Parathyroid adenoma (tissue), 2 donors: Measurements from ENCODE around the gene C18orf63.

Experiments
- H2AFZ ChIP-seq: fragments of 300-600 bp; sonication (generic); one replicate; pipeline ENCODE4 v1.7.0; 2017; ENCODE audit warnings: antibody characterized with exemption, mild to moderate bottlenecking
- H3K27ac ChIP-seq: fragments of 300-600 bp; sonication (generic); one replicate; pipeline ENCODE4 v1.7.0; 2017
- H3K27me3 ChIP-seq: fragments of 300-600 bp; sonication (generic); one replicate; pipeline ENCODE4 v1.7.0; 2017; ENCODE audit warnings: low read length; ENCODE audit not compliant: control insufficient read depth, insufficient read depth
- H3K36me3 ChIP-seq: fragments of 300-600 bp; sonication (generic); one replicate; pipeline ENCODE4 v1.7.0; 2017; ENCODE audit warnings: low read length; ENCODE audit not compliant: control insufficient read depth, insufficient read depth
- H3K4me1 ChIP-seq: fragments of 300-600 bp; sonication (generic); one replicate; pipeline ENCODE4 v1.7.0; 2017; ENCODE audit warnings: control low read depth
- H3K4me2 ChIP-seq: fragments of 300-600 bp; sonication (generic); one replicate; pipeline ENCODE4 v1.7.0; 2017; ENCODE audit warnings: low read length
- H3K4me3 ChIP-seq: fragments of 300-600 bp; sonication (generic); one replicate; pipeline ENCODE4 v1.7.0; 2017; ENCODE audit warnings: low read depth, low read length
- H3K79me2 ChIP-seq: fragments of 300-600 bp; sonication (generic); one replicate; pipeline ENCODE4 v1.7.0; 2017; ENCODE audit warnings: control low read depth
- H3K9ac ChIP-seq: fragments of 300-600 bp; sonication (generic); one replicate; pipeline ENCODE4 v1.7.0; 2017; ENCODE audit warnings: mild to moderate bottlenecking
- H3K9me3 ChIP-seq: fragments of 300-600 bp; sonication (generic); one replicate; pipeline ENCODE4 v1.7.0; 2017; ENCODE audit warnings: low read length; ENCODE audit not compliant: control insufficient read depth
- TF ChIP-seq, protein P1 (sequence below): fragments of 300-600 bp; sonication (generic); IDR thresholded peaks from one replicate; pipeline ENCODE4 v1.7.0; 2017; ENCODE audit warnings: antibody characterized with exemption, mild to moderate bottlenecking
- donor health status: primary hyperparathyroidism.

C18orf63 gene

DNA sequence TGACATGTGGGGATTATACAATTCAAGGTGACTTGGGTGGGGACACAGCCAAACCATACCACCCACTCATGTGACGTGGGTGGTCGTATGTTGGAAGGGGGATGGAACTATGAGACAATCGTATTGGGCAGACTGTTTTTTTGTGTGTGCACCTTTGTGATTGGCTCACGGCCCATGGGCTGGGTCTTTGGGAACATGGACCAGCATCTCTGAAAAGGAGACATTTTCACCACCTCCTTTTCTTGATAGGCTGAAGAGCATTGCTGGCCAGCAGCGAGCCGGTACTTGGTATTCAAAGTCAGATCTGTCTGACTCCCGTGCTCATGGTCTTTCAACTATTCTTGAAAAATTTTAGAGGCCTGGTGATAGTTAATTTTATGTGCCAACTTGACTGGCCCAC is 79.4 kb downstream of the C18orf63 start:
- no peaks in the 10 kb centered on the region for H3K79me2 ChIP-seq
- H2AFZ ChIP-seq: no peak overlapping the region
- H3K27ac ChIP-seq: no peak overlapping the region
- TF ChIP-seq, protein P1, sequence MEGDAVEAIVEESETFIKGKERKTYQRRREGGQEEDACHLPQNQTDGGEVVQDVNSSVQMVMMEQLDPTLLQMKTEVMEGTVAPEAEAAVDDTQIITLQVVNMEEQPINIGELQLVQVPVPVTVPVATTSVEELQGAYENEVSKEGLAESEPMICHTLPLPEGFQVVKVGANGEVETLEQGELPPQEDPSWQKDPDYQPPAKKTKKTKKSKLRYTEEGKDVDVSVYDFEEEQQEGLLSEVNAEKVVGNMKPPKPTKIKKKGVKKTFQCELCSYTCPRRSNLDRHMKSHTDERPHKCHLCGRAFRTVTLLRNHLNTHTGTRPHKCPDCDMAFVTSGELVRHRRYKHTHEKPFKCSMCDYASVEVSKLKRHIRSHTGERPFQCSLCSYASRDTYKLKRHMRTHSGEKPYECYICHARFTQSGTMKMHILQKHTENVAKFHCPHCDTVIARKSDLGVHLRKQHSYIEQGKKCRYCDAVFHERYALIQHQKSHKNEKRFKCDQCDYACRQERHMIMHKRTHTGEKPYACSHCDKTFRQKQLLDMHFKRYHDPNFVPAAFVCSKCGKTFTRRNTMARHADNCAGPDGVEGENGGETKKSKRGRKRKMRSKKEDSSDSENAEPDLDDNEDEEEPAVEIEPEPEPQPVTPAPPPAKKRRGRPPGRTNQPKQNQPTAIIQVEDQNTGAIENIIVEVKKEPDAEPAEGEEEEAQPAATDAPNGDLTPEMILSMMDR: no peak
- H3K4me1 ChIP-seq: no peaks in the 10 kb centered on the region
- H3K4me2 ChIP-seq: no peak overlapping the region
- no peaks in the 10 kb centered on the region for H3K36me3 ChIP-seq
- no peaks in the 10 kb centered on the region for H3K27me3 ChIP-seq
- no peak overlapping the region for H3K9ac ChIP-seq
- no peaks in the 10 kb centered on the region for H3K9me3 ChIP-seq
- no peak overlapping the region for H3K4me3 ChIP-seq

DNA sequence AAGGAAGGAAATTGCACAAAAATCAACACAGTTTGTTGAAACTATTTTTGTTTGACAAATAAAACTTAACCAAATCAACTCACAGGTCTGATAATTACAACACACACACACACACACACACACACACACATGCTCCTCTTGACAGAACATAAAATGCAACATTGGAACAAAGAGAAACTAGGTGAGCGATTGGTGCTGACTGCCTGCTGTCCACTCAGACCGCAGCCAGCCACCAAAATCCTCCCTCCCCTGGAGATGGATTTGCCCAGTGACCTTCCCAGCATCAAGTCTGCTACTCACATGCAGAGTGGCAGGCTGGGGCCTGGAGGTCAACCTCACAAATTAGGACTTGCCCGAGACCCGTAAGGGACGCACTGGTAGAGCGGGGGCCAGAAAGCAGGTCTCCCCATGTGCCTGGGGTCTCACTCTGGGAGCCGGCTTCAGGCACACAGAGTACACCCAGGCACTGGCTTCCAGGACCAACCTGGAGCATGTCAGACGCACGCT is 80.1 kb downstream of the C18orf63 start:
- Histone ChIP-seq H3K9ac (no peak overlapping the region), H3K27me3 (no peaks in the 10 kb centered on the region)

DNA sequence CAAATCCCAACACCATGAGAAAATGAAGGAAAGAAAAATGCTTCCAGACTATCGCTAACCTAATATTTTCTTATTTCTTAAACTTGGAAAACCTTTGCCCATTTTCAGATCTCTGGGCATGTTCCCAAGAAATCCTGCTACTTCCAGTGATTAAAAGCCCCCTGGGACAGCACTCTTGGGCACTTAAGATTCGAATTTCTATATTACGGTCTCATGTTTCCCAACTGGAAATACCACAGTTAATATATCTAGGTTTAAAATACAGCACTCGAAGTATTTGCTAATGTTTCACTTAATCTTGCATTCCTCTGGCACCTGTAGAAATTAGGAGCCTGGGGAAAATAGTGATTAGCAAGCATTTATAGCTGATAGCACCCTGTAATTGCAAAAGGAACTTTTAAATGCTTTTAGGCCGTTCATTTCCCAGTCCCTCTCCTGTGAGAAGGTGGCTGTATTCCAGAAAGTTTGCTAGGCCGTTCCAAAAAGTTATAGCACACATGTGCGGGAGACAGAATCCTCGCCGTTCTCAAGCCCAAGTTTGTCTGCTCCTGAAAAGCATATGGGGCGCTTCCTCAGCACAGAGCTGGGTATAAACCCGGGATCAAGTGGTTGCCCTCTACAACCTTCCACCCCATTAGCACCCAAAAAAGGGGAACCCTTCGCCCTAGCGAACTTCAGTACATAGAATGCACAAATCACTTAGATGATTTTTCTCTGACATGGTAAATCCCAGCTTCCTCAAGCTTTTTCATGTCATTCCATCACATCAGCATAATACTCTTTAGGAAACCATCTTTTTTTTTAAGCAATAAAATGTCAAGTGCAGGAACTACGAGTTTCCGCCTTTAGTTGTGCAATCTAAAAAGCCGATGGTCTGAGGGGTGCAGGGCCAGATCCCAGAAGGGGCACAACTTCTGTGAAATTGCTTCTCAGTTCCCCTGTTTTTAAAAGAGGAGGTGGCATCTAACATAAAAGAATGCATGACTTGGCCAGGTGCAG is 80.8 kb downstream of the C18orf63 start:
- TF ChIP-seq, protein P1: no peak
- Histone ChIP-seq H3K4me1 (no peaks in the 10 kb centered on the region), H2AFZ (no peak overlapping the region), H3K27me3 (no peaks in the 10 kb centered on the region), H3K4me2 (no peak overlapping the region), H3K4me3 (no peak overlapping the region), H3K79me2 (no peaks in the 10 kb centered on the region), H3K36me3 (no peaks in the 10 kb centered on the region), H3K9me3 (no peaks in the 10 kb centered on the region), H3K9ac (no peak overlapping the region), H3K27ac (no peak overlapping the region)

More for the DNA sequence above, 80.1 kb downstream of the C18orf63 start:
- Histone ChIP-seq H3K9me3 (no peaks in the 10 kb centered on the region), H3K27ac (no peak overlapping the region), H3K36me3 (no peaks in the 10 kb centered on the region), H2AFZ (no peak overlapping the region), H3K79me2 (no peaks in the 10 kb centered on the region), H3K4me2 (no peak overlapping the region), H3K4me3 (no peak overlapping the region), H3K4me1 (no peaks in the 10 kb centered on the region)
- TF ChIP-seq, protein P1: no peak

DNA sequence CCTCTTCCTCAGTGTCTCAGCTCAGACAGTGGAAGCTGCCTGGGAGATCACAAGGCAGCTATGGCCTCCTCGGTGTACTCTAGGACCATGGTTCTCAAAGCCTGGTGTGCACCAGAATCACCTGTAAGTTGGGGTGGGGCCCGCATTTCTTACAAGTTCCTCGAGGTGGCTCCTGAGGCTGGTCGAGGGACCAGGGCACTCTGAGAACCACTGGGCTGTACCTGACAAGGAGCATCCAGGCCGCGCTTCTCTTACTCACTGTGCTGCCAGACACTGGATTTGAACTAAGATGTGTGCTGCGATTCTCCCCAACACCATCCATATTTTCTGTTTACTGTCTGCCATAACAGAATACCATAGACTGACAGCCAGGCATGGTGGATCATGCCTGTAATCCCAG is 81.9 kb downstream of the C18orf63 start:
- Histone ChIP-seq H3K36me3 (no peaks in the 10 kb centered on the region), H2AFZ (no peak overlapping the region), H3K27ac (no peak overlapping the region), H3K4me1 (no peaks in the 10 kb centered on the region), H3K9me3 (no peaks in the 10 kb centered on the region), H3K4me2 (no peak overlapping the region), H3K4me3 (no peak overlapping the region), H3K79me2 (no peaks in the 10 kb centered on the region), H3K27me3 (no peaks in the 10 kb centered on the region), H3K9ac (no peak overlapping the region)
- TF ChIP-seq, protein P1: no peak
